ENCODE measurements around the gene WDR77.

The WDR77 gene

GRCh38 chr1:111488669-111489068 lies 39.6 kb upstream of the WDR77 start:
- TF ChIP-seq, protein P1, sequence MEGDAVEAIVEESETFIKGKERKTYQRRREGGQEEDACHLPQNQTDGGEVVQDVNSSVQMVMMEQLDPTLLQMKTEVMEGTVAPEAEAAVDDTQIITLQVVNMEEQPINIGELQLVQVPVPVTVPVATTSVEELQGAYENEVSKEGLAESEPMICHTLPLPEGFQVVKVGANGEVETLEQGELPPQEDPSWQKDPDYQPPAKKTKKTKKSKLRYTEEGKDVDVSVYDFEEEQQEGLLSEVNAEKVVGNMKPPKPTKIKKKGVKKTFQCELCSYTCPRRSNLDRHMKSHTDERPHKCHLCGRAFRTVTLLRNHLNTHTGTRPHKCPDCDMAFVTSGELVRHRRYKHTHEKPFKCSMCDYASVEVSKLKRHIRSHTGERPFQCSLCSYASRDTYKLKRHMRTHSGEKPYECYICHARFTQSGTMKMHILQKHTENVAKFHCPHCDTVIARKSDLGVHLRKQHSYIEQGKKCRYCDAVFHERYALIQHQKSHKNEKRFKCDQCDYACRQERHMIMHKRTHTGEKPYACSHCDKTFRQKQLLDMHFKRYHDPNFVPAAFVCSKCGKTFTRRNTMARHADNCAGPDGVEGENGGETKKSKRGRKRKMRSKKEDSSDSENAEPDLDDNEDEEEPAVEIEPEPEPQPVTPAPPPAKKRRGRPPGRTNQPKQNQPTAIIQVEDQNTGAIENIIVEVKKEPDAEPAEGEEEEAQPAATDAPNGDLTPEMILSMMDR (IDR thresholded peaks at IDR 0.05; ENCODE audit: extremely low read depth, insufficient read depth, missing control alignments) = no peak
- in situ Hi-C loops (cut with MboI; ENCODE audit: low pct_unique_long_range_greater_than_20kb, low sequenced_read_pairs, unreplicated experiment) = no loop called here
- DNase-seq (ENCODE audit: low spot score) = no peak

GRCh38 chr1:111487133-111487532 lies 38.1 kb upstream of the WDR77 start:
- no peak for DNase-seq (ENCODE audit: low spot score)
- TF ChIP-seq, protein P1 (IDR thresholded peaks at IDR 0.05; ENCODE audit: extremely low read depth, insufficient read depth, missing control alignments) = no peak
- in situ Hi-C loops (cut with MboI; ENCODE audit: low pct_unique_long_range_greater_than_20kb, low sequenced_read_pairs, unreplicated experiment) = no loop called here

- TF ChIP-seq, protein P1 (IDR thresholded peaks at IDR 0.05; ENCODE audit: extremely low read depth, insufficient read depth, missing control alignments) = no peak
- in situ Hi-C loops (cut with MboI; ENCODE audit: low pct_unique_long_range_greater_than_20kb, low sequenced_read_pairs, unreplicated experiment) = no loop called here
- DNase-seq (ENCODE audit: low spot score) = no peak
These were observed 37.4 kb upstream of the WDR77 start for GRCh38 chr1:111486431-111486830.

GRCh38 chr1:111484391-111485026 lies 35.5 kb upstream of the WDR77 start:
- in situ Hi-C loops (cut with MboI; ENCODE audit: low pct_unique_long_range_greater_than_20kb, low sequenced_read_pairs, unreplicated experiment) = no loop called here
- TF ChIP-seq, protein P1 (IDR thresholded peaks at IDR 0.05; ENCODE audit: extremely low read depth, insufficient read depth, missing control alignments) = no peak
- no peak for DNase-seq (ENCODE audit: low spot score)

DNA sequence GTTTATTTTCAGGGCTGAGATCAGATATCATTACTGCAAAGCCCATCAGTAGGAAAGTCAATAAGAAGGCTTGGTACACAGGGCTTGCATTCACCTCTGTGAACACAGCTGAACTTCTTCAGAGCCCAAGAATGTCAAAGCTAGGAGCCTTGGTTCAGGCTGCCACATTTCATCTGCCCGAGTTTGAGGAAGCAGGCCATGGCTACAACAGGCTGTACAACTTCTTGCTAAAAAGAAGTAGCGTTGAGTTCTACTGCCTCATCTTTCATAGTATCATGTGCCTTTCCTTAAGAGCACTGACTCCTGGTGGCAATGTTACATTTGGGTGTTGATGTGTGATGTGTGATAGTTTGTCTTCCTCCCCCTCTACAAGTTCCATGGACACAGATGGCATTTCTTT lies 34.8 kb upstream of the WDR77 start:
- in situ Hi-C loops (cut with MboI; ENCODE audit: low pct_unique_long_range_greater_than_20kb, low sequenced_read_pairs, unreplicated experiment) = no loop called here
- no peak for DNase-seq (ENCODE audit: low spot score)
- TF ChIP-seq, protein P1 (IDR thresholded peaks at IDR 0.05; ENCODE audit: extremely low read depth, insufficient read depth, missing control alignments) = no peak

- TF ChIP-seq, protein P1 (IDR thresholded peaks at IDR 0.05; ENCODE audit: extremely low read depth, insufficient read depth, missing control alignments) = no peak
- in situ Hi-C loops (cut with MboI; ENCODE audit: low pct_unique_long_range_greater_than_20kb, low sequenced_read_pairs, unreplicated experiment) = no loop called here
- DNase-seq (ENCODE audit: low spot score) = no peak
These were observed 34.1 kb upstream of the WDR77 start for GRCh38 chr1:111483166-111483565.
